HG03432 (cell line): ENCODE measurements around the gene IFNK.
"Not testable (repeated sequence)": the region's sequence is repeated elsewhere in the genome, so short reads cannot be mapped to it uniquely, and the experiment has no call there.

Experiments
- ATAC-seq: cut with Tn5 transposase; IDR thresholded peaks from one replicate; pipeline ENCODE4 v1.9.1; 2021; ENCODE audit warnings: mild to moderate bottlenecking, moderate library complexity; ENCODE audit not compliant: unreplicated experiment

Gene IFNK

DNA sequence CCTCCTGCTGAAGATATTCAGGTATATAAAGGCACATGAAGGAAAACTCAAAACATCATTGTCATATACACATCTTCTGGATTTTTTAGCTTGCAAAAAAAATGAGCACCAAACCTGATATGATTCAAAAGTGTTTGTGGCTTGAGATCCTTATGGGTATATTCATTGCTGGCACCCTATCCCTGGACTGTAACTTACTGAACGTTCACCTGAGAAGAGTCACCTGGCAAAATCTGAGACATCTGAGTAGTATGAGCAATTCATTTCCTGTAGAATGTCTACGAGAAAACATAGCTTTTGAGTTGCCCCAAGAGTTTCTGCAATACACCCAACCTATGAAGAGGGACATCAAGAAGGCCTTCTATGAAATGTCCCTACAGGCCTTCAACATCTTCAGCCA lies at the start of gene IFNK:
TSS of gene IFNK (plus strand) at position 55 of the 400 bp plus-strand sequence. CDS start at position 102, 47 bp downstream.
- ATAC-seq, result no peak

GRCh38 chr9:27474305-27474704 lies 49.8 kb upstream of the IFNK start:
- ATAC-seq, result no peak

DNA sequence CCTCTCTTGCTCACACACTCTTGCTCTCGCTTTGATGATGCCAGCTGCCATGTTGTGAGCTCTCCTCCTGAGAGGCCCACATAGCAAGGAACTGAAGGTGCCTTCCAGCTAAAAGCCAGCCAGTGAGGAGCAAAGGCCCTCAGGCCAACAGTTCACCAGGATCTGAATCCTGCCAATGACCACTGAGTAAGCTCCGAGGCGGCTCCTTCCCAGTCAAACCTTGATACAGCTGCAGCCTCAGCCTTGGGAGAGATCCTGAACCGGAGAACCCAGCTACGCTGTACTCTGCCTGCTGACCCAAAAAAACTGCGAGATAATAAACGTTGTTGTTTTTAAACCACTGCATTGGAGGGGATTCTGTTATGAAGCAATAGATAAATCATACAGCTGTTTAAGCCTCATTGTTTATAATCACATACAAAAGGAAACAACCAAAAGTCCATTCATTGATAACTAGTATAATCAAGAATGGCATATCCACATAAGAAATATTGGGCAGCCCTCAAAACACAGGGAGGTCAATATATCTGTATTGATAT lies 49.0 kb upstream of the IFNK start:
- no peak for ATAC-seq

DNA sequence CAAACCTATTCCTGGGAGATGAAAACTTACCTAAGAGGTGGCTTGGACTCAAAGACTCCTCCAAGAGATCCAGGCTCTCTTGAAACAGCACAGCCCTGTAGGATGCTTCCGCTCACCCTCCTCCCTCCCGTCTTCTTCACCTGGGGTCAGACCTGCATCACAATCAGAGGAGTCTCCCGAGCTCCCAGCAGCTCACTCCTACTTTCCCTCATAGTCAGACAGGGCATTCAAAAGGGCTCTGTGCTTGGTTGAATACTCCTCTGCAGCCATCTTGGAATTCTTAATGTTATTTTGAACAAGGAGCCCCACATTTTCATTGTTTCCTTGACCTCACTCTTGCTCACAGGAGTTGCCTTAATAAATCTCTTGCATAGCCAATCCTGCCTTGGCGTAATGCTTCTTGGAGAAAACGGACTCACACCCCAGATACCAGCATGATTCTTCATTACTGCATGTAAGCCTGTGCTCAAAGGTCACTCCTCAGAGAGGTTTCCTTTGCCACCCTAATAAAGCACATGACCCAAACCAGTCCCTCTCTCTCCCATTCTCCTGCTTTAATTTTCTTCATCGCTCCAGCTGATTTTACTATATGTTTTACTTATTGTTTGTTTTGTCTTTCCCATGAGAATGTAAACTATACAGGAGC lies 47.1 kb upstream of the IFNK start:
- no peak for ATAC-seq

DNA sequence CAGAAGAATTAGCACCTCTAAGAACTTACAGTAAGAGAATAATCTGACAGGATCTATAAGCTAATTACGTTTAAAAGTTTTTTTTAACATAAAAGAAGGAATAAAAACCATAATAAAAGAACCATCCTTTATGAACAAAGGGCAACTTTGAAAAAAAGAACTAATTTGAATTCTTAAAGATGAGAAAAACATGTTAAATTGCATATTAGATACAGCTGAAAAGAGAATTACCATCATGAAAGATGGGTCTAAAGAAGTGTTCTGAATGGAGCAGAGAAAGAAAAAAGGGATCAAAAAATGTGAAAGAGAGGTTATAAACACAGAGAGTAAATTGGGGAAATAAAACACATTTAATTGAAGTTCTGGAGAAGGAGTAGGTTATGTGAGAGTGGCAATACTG lies 45.8 kb upstream of the IFNK start:
- ATAC-seq, result no peak

DNA sequence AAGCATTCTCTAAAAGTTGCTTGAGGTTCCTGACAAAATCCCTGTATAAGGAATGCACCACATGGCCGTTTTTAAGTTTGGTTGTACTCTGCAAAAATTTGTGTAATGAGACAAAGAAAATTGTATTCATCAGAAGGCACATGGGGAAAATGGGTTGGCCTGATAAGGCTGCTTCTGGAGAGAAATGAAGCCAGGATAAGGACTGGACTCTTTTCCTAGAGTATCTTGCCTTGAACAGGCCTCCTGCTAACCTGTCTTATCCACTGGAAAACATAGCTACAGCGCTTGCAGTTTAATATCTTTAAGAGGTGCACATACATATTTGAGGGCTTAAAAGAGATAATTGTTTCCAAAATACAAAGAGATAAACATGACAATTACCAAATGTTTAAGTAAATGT lies 41.4 kb upstream of the IFNK start:
- ATAC-seq, result no peak

DNA sequence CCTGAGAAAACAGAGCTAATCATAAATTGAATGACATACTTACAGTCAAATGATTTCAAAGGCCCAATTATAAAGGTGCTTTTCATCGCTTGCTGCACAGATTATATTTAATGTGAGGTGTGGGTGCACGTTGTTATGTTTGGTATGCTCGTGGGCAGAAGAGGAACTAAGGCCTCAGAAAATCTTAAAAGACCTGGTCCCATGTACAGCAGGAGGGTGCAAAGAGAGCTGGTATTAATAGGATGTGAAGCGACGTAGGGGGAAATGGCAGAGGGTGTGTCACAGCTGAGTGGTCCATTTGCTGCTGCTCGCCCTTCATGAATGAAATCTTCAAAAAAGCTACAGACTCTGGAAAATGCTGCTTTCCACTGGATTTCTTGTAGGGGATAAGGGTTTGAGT lies 40.5 kb upstream of the IFNK start:
- ATAC-seq, result no peak

- peak; percentile 80 for ATAC-seq
Observed at GRCh38 chr9:27485158-27485557, 38.9 kb upstream of the IFNK start.

GRCh38 chr9:27487128-27487640 lies 36.9 kb upstream of the IFNK start:
- ATAC-seq, result no peak

- no peak for ATAC-seq
Observed at GRCh38 chr9:27487927-27488326, 36.2 kb upstream of the IFNK start.

- peak; percentile 83 for ATAC-seq
Observed at GRCh38 chr9:27489087-27489876, 34.8 kb upstream of the IFNK start.

DNA sequence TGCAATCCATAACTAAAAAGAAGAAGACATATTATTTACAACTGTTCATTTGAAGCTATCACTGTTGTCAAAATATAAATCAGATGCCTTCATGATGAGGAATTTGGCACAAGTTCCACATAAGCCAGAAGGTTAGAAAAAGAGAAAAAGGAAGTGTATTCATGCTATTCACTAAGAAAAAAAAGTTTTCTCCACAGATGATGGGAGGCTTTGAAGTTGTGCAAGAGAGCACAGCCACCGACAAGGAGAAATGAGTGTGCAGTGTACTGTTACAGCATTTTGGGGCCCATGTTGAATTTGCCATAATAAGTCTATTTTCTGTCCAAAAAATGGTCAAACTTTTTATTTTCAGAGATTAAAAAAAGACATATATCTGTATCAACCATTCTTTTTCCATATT lies 32.9 kb upstream of the IFNK start:
- ATAC-seq, result peak; percentile 40

- ATAC-seq, result no peak
Observed at GRCh38 chr9:27495480-27496134, 28.5 kb upstream of the IFNK start.

DNA sequence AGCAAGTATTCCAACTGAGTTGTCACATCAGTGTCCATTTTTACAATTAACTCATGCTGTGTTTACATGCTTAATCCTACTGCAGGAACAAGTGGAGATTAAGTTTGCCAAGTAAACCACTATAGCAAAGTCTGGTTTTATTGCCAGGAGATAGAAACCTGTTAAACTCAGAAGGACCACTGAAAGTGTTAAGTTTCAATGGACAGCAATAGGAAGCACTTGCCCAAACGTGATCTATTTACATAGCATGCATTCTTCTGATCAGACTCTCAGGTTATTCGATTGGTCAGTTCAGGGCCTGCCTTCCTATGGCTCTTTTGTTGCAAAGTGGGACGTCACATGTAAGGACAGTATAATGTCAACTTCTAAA lies 28.0 kb upstream of the IFNK start:
- ATAC-seq, result no peak

GRCh38 chr9:27497883-27498417 lies 26.1 kb upstream of the IFNK start:
- ATAC-seq, result no peak

DNA sequence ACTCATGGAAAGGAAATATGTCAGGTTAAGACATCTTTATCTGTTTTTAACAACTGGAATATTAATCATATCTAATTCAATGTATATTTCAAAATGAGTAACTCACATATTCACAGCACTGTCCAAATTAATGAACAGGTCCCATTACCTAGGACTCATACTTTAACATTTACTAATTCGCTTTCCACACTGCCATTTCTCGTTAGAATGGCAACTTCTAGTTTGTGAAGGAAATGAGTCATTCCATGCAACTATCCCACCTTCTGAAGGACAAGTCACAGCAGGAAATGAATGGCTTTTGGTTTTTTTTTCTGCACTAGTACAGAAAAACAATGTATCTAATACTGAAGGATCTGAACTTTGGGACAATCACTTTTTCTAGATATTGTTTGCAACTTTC lies 24.6 kb upstream of the IFNK start:
- peak; percentile 75 for ATAC-seq

GRCh38 chr9:27500902-27501301 lies 23.2 kb upstream of the IFNK start:
- not testable (repeated sequence) for ATAC-seq

DNA sequence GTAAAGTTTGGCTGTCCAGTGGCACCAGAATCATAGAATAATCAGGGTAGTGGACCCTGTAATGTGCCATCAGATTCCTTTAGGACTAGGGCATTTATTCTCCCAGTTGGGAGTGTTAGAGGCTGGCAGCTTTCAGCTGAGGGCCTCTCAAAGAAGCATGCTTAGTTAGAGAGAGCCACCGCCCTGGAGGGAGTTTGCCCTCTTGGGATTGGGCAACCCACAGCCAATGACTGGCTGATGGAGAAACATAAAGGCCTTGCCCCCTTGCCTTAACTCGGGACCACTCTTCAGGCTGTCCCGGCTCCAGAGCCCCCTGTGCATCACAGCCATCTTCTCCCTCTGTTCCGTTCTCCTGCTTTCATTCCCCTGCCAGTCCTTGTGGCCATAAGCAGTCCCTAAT lies 20.5 kb upstream of the IFNK start:
- no peak for ATAC-seq

DNA sequence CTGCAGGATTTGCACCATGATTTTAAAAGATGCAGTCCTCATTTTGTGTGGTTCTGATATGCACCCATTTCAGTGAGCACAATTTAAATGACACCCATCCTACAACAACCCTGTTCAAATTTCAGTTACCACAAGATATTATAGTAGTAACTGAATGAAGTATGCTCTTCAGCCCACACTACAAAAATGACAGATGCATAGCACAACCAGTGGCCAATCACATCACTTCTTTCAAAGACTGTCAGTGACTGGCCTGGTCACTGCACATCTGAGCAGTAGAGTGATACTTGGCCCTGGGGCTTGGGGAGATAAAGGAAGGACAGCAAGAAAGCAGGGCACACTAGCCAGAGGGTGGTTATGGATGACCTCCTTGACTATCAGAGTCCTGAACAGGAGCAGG lies 19.8 kb upstream of the IFNK start:
- no peak for ATAC-seq

GRCh38 chr9:27505744-27506161 lies 18.3 kb upstream of the IFNK start:
- no peak for ATAC-seq

DNA sequence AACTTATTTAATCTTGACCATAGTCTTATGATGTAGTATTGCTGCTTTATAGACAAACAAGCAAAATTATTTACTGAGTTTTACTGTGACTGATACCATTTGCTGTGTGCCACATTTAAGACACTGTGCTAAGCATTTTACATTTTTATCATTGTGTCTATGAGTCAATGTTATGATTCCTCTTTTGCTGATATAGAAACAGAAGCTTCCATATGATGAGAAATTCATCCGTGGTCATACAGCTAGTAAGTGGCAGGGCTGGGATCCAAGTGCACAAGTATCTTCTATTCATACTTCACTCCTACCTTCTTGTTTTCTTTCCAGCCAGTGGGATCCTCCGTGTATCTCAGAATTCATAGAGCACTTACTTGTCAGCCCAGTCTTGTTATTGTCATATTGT lies 17.1 kb upstream of the IFNK start:
- no peak for ATAC-seq
